ENCODE results near the gene SLC39A12.

- TF ChIP-seq NR3C1 (CRISPR knock-in tag; conservative IDR thresholded peaks at IDR 0.05; ENCODE audit: low read depth) (no peak), CTCF (IDR thresholded peaks at IDR 0.05) (no peak), MLX (CRISPR knock-in tag; IDR thresholded peaks at IDR 0.05) (no peak), ZNF512 (CRISPR knock-in tag; IDR thresholded peaks at IDR 0.05; ENCODE audit: borderline replicate concordance) (no peak), TCF7 (CRISPR knock-in tag; IDR thresholded peaks at IDR 0.05; ENCODE audit: low read depth) (no peak), JAZF1 (CRISPR knock-in tag; IDR thresholded peaks at IDR 0.05) (no peak), E2F5 (CRISPR knock-in tag; IDR thresholded peaks at IDR 0.05) (no peak)
Measured at GRCh38 chr10:18056583-18056982, 104.9 kb downstream of the SLC39A12 start.
